ENCODE data around the gene MOV10L1.

DNA sequence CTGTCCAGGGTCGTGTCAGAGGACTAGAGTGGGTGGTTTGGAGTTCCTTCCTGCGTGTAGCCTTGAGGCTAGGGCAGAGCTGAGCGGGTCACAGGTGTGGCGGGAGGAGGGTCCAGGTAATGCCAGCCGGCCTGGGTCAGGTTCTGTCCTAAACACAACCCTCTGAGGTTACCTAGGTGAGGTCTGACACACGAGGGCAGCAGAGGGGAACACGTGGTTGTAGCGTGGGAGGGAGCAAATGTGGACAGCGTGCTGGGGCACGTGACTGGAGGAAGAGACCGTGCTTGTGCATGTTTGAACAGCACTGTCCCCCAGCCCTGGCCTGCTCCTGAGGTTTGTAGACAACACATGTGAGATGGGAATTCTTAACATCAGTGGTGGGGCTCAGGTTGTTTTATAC is 13.1 kb downstream of the MOV10L1 start:
- TF ChIP-seq, protein P1, sequence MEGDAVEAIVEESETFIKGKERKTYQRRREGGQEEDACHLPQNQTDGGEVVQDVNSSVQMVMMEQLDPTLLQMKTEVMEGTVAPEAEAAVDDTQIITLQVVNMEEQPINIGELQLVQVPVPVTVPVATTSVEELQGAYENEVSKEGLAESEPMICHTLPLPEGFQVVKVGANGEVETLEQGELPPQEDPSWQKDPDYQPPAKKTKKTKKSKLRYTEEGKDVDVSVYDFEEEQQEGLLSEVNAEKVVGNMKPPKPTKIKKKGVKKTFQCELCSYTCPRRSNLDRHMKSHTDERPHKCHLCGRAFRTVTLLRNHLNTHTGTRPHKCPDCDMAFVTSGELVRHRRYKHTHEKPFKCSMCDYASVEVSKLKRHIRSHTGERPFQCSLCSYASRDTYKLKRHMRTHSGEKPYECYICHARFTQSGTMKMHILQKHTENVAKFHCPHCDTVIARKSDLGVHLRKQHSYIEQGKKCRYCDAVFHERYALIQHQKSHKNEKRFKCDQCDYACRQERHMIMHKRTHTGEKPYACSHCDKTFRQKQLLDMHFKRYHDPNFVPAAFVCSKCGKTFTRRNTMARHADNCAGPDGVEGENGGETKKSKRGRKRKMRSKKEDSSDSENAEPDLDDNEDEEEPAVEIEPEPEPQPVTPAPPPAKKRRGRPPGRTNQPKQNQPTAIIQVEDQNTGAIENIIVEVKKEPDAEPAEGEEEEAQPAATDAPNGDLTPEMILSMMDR (IDR thresholded peaks at IDR 0.05; ENCODE audit: extremely low read depth in 1 of 2, insufficient read depth in 1 of 2, low read depth in 1 of 2, low read length in 2 of 2), result no peak
- TF ChIP-seq, protein P2, sequence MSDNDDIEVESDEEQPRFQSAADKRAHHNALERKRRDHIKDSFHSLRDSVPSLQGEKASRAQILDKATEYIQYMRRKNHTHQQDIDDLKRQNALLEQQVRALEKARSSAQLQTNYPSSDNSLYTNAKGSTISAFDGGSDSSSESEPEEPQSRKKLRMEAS (IDR thresholded peaks at IDR 0.05; ENCODE audit: insufficient read depth, insufficient read length), result no peak
- TF ChIP-seq POLR2A (IDR thresholded peaks at IDR 0.05; ENCODE audit: low read depth, low read length) (no peak), POLR2AphosphoS5 (IDR thresholded peaks at IDR 0.05; ENCODE audit: insufficient read depth, low read depth, low read length) (no peak), EZH2 (IDR thresholded peaks at IDR 0.05; ENCODE audit: borderline replicate concordance, low read depth, low read length, severe bottlenecking) (no peak), JUN (IDR thresholded peaks at IDR 0.05; ENCODE audit: borderline replicate concordance, insufficient read depth, insufficient read length, low read depth) (no peak), FOS (IDR thresholded peaks at IDR 0.05; ENCODE audit: borderline replicate concordance, insufficient read depth, low read length) (no peak), MYC (IDR thresholded peaks at IDR 0.05; ENCODE audit: low read depth, low read length) (no peak)

Measured in endothelial cell of umbilical vein (primary cell).